Keratinocyte (primary cell): ENCODE results near the gene NMT1. TPM values are rescaled to one million over a fixed set of nuclear protein-coding genes. Genes with fewer than 3 reads are reported as not detected.

Experiments
- DNase-seq: peaks from one replicate; pipeline ENCODE4 v3.0.0-alpha.2; 2011; ENCODE audit warnings: low read depth, missing footprints, low spot score
- FAIRE-seq: peaks from 2 replicates; lab custom pipeline; 2011; peaks lifted over from hg19 to GRCh38; lab: Jason Lieb, UNC
- H2AFZ ChIP-seq: 2 replicates; pipeline ENCODE4 v1.6.0; 2012; ENCODE audit warnings: low read length, control low read depth, inconsistent platforms; ENCODE audit not compliant: control insufficient read depth
- H3K27ac ChIP-seq: 2 replicates; pipeline ENCODE4 v1.5.1; 2011; ENCODE audit warnings: low read length; ENCODE audit not compliant: control insufficient read depth, insufficient read depth
- H3K27me3 ChIP-seq: 3 replicates; pipeline ENCODE4 v1.6.0; 2011; ENCODE audit warnings: low read length; ENCODE audit not compliant: control insufficient read depth, insufficient read depth; ENCODE audit errors: extremely low read depth
- H3K36me3 ChIP-seq, 2 experiments: 2 replicates in 1 of 2; 3 replicates in 1 of 2; pipeline ENCODE4 v1.5.1; 2011; ENCODE audit warnings: low read length in 2 of 2, mild to moderate bottlenecking in 1 of 2; ENCODE audit not compliant: control insufficient read depth in 2 of 2, insufficient read depth in 2 of 2; ENCODE audit errors: extremely low read depth in 1 of 2
- H3K4me1 ChIP-seq: 3 replicates; pipeline ENCODE4 v1.5.1; 2011; ENCODE audit warnings: low read length; ENCODE audit not compliant: control insufficient read depth, insufficient read depth; ENCODE audit errors: extremely low read depth
- H3K4me2 ChIP-seq: 3 replicates; pipeline ENCODE4 v1.6.0; 2011; ENCODE audit warnings: low read depth, low read length; ENCODE audit not compliant: control insufficient read depth, insufficient read depth; ENCODE audit errors: extremely low read depth
- H3K4me3 ChIP-seq, 3 experiments: fragments of 200-600 bp in 1 of 3; sonication (generic) in 1 of 3; 2 replicates in 2 of 3; 3 replicates in 1 of 3; pipeline ENCODE4 v1.5.1; 2011 to 2016; ENCODE audit warnings: low read length in 3 of 3, mild to moderate bottlenecking in 3 of 3, control low read depth in 2 of 3, inconsistent platforms in 1 of 3, low read depth in 1 of 3, mixed read lengths in 1 of 3, mixed run types in 1 of 3, moderate library complexity in 1 of 3; ENCODE audit not compliant: control insufficient read depth in 2 of 3, insufficient read depth in 2 of 3; ENCODE audit errors: extremely low read depth in 1 of 3
- H3K79me2 ChIP-seq: 2 replicates; pipeline ENCODE4 v1.6.0; 2012; ENCODE audit warnings: low read length; ENCODE audit not compliant: control insufficient read depth, insufficient read depth
- H3K9ac ChIP-seq: 3 replicates; pipeline ENCODE4 v1.6.0; 2011; ENCODE audit warnings: low read length; ENCODE audit not compliant: control insufficient read depth, insufficient read depth; ENCODE audit errors: extremely low read depth
- H3K9me1 ChIP-seq: 3 replicates; pipeline ENCODE4 v1.6.0; 2011; ENCODE audit warnings: low read length; ENCODE audit not compliant: control insufficient read depth, insufficient read depth; ENCODE audit errors: extremely low read depth
- H3K9me3 ChIP-seq: 2 replicates; pipeline ENCODE4 v1.5.1; 2012; ENCODE audit warnings: low read depth, low read length; ENCODE audit not compliant: control insufficient read depth
- H4K20me1 ChIP-seq: 3 replicates; pipeline ENCODE4 v1.6.0; 2011; ENCODE audit warnings: low read length; ENCODE audit not compliant: control insufficient read depth, insufficient read depth; ENCODE audit errors: extremely low read depth
- EZH2 ChIP-seq: IDR thresholded peaks from one replicate; pipeline ENCODE4 v1.6.1; 2012; ENCODE audit warnings: inconsistent platforms, mild to moderate bottlenecking, low read length, moderate library complexity
- dilution Hi-C: fragments of 300-500 bp; cut with MboI; formaldehyde crosslinking; loops from one replicate; pipeline ENCODE4 v1.7.0; 2020; ENCODE audit warnings: low sequenced_read_pairs; ENCODE audit not compliant: extremely low pct_ligation_motif_present
- polyA plus RNA-seq, 5 experiments: library from polyadenylated mRNA; depleted of rRNA in 3 of 5; stranded (reverse) in 3 of 5; stranded (forward) in 1 of 5; unstranded in 1 of 5; fragments of >200 nt; gene quantifications; 1 replicate in 1 of 5; 2 replicates in 3 of 5; 3 replicates in 1 of 5; pipeline versions ENCODE4 v1.2.1 to v1.2.3, GENCODE V29; 2011 to 2012; ENCODE audit warnings: missing spikeins in 2 of 5, low read depth in 1 of 5, low replicate concordance in 1 of 5
- TF ChIP-seq, protein P1 (sequence below), 3 experiments: IDR thresholded peaks in 1 of 3; conservative IDR thresholded peaks in 1 of 3; optimal IDR thresholded peaks in 1 of 3; 2 replicates in 2 of 3; 3 replicates in 1 of 3; pipeline versions ENCODE3 to v1.5.1; 2011; ENCODE audit warnings: low read length in 3 of 3, mild to moderate bottlenecking in 3 of 3, moderate library complexity in 2 of 3, control low read depth in 1 of 3, inconsistent platforms in 1 of 3; ENCODE audit not compliant: insufficient read depth in 2 of 3; ENCODE audit errors: extremely low read depth in 1 of 3

The NMT1 gene
- polyA plus RNA-seq, 1 donor (not counting 4 experiments of a cell fraction or from before 2014, with no cell fraction given) = 101 TPM

DNA sequence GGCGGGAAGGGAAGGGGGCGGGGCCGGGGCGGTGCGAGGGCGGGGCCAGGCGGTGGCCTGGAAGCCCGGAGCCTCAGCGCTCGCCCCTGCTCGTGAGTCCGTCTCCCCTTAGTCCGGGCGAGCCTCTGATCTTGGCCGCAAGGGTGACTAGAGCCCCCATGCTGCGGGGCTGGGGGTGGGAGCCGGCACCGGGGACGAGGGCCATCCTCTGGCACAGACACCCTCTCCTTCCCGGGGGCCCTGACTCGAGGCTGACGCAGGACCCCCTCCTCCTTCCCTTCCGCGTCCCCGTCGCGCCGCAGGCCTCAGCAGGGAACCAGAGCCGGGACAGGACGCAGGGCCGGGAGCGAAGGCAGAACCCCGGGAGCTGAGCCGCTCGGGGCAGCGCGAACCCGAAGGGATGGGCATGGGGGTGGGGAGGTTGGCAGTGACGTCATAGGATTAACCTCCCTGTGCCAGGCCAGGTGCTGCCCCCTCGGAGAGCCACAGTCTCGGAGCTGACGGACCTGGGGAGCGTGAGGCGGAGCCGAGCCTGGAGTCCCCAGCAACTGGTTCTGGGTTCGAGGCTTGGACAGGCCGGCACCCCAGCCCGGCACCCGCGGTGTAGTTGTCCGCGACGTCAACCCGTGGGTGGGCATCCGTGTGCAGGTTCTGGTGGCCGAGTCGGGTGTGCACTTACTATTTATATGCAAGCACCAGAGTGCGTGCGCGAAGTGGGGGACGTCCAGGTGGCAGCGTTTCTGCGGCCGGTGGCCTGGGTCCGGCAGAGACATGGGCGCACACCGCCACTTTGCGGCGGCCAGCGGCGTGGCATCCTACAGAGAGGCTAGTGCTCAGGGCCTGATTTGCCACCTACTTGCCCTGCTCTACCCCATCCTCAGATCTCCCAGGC is 71.7 kb downstream of the NMT1 start:
- Histone ChIP-seq H4K20me1 (no peaks in the 10 kb centered on the region), H3K9me1 (no peaks in the 10 kb centered on the region), H3K36me3 (no peaks in the 10 kb centered on the region), H3K27me3 (no peaks in the 10 kb centered on the region), H3K9ac (peak overlapping the region; percentile 81), H3K9me3 (no peaks in the 10 kb centered on the region), H3K79me2 (peaks cover 33% of the 10 kb centered on the region), H3K4me2 (peak overlapping the region; percentile 94), H2AFZ (peak overlapping the region; percentile 87), H3K4me1 (peaks cover 39% of the 10 kb centered on the region), H3K4me3 (peak overlapping the region; percentile 77 to 90 (median 79)), H3K27ac (peak overlapping the region; percentile 72)
- DNase-seq (no peak), FAIRE-seq (peak; percentile 59)
- dilution Hi-C loops = no loop called here
- no peak for TF ChIP-seq EZH2
- TF ChIP-seq, protein P1, sequence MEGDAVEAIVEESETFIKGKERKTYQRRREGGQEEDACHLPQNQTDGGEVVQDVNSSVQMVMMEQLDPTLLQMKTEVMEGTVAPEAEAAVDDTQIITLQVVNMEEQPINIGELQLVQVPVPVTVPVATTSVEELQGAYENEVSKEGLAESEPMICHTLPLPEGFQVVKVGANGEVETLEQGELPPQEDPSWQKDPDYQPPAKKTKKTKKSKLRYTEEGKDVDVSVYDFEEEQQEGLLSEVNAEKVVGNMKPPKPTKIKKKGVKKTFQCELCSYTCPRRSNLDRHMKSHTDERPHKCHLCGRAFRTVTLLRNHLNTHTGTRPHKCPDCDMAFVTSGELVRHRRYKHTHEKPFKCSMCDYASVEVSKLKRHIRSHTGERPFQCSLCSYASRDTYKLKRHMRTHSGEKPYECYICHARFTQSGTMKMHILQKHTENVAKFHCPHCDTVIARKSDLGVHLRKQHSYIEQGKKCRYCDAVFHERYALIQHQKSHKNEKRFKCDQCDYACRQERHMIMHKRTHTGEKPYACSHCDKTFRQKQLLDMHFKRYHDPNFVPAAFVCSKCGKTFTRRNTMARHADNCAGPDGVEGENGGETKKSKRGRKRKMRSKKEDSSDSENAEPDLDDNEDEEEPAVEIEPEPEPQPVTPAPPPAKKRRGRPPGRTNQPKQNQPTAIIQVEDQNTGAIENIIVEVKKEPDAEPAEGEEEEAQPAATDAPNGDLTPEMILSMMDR (optimal IDR thresholded peaks at IDR 0.05 in 1 of 3, IDR thresholded peaks at IDR 0.05 in 1 of 3, conservative IDR thresholded peaks at IDR 0.05 in 1 of 3; ENCODE audit: extremely low read depth in 1 of 3, insufficient read depth in 2 of 3, low read length in 3 of 3) = peak; percentile 84 to 99 (median 94)

DNA sequence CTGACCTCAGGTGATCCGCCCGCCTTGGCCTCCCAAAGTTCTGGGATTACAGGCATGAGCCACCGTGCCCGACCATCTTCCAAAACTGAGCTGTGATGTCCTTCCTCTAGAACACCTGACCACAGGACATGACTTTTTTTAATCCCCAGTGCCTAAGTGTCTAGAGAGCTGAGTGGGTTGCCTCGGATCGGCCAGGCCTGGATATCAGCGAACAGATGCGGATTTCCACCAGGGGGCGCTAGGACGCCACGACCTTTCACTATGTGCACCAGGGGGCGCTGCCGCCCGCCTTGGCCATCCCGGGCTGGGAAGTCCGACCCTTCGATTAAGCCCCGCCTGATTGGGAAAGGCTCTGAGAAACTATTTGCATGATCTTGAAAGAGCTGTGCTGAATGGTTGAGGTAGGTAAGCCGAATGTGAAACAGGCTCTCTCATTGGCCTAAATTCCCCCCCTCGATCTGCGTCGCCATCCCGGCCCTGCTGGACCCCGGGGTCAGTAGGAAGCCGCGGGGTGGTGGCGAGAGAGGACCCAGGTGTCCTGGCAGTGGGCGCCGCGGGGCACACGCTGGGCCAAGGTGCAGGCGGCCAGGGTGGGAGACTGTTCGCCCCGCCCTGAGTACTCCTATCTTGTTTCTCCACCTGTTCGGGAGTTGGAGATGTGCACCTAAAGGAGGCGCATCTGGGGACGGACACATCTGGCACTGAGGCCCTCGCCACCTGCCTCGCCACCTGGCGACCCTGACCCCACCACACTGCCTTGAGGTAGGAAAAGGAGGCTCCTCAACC is 74.3 kb downstream of the NMT1 start, which contains the start of gene ACBD4:
ACBD4 (plus strand) TSS at position 496 of the 786 bp plus-strand sequence. CDS start 458 bp downstream, outside the sequence.
- TF ChIP-seq, protein P1 (optimal IDR thresholded peaks at IDR 0.05 in 1 of 3, IDR thresholded peaks at IDR 0.05 in 1 of 3, conservative IDR thresholded peaks at IDR 0.05 in 1 of 3; ENCODE audit: extremely low read depth in 1 of 3, insufficient read depth in 2 of 3, low read length in 3 of 3) = peak; percentile 100
- no peak for TF ChIP-seq EZH2
- H3K27ac ChIP-seq = peak within 1 kb of the TSS; percentile 37
- dilution Hi-C loops = no loop called here
- no peaks in the 10 kb centered on the region for H3K27me3 ChIP-seq
- no peaks in the 10 kb centered on the region for H3K9me1 ChIP-seq
- H3K4me1 ChIP-seq = peaks cover 22% of the 10 kb centered on the region
- H3K79me2 ChIP-seq = peaks cover 14% of the 10 kb centered on the region
- FAIRE-seq (peak; percentile 98), DNase-seq (no peak)
- H3K9me3 ChIP-seq = no peaks in the 10 kb centered on the region
- H3K9ac ChIP-seq = peak within 1 kb of the TSS; percentile 55
- peak within 1 kb of the TSS; percentile 92 for H3K4me2 ChIP-seq
- H2AFZ ChIP-seq = peak within 1 kb of the TSS; percentile 79
- no peaks in the 10 kb centered on the region for H3K36me3 ChIP-seq
- no peaks in the 10 kb centered on the region for H4K20me1 ChIP-seq
- peak within 1 kb of the TSS; percentile 50 to 78 (median 76) for H3K4me3 ChIP-seq
